ENCODE data around the gene TMEM190. TPM values are rescaled to one million over a fixed set of nuclear protein-coding genes. Genes with fewer than 3 reads are reported as not detected.

The TMEM190 gene
- total and polyA plus RNA-seq, 2 donors (not counting 1 experiment from before 2014, with no cell fraction given): not detected

GRCh38 chr19:55345818-55346724 is 30.6 kb upstream of the TMEM190 start:
- Histone ChIP-seq H3K9me3 (ENCODE audit: control extremely low read depth in 1 of 3, control insufficient read depth in 2 of 3, insufficient read depth in 1 of 3, low read length in 2 of 3) (no peaks in the 10 kb centered on the region), H4K20me1 (ENCODE audit: control insufficient read depth, insufficient read depth, low read length, poor library complexity, severe bottlenecking) (no peaks in the 10 kb centered on the region), H3K4me1 (ENCODE audit: control insufficient read depth in 2 of 2, insufficient read depth in 2 of 2, low read length in 2 of 2) (peaks cover 3 to 6% of the 10 kb centered on the region in 2 donors), H3K27ac (ENCODE audit: low read length in 2 of 2) (no peak overlapping the region), H2AFZ (ENCODE audit: insufficient read depth, low read depth, low read length, poor library complexity, severe bottlenecking) (no peak overlapping the region), H3K4me2 (replicated peaks; ENCODE audit: low read depth, low read length, poor library complexity, severe bottlenecking) (no peak overlapping the region), H3K9ac (ENCODE audit: low read length) (no peak overlapping the region), H3K79me2 (ENCODE audit: control insufficient read depth, insufficient read depth, low read length) (peaks cover 6% of the 10 kb centered on the region), H3K27me3 (replicated peaks in 1 of 4; ENCODE audit: control extremely low read depth in 1 of 4, control insufficient read depth in 3 of 4, insufficient read depth in 4 of 4, low read length in 3 of 4) (peaks cover 0 to 11% (median under 1%) of the 10 kb centered on the region in 4 experiments), H3K4me3 (ENCODE audit: control extremely low read depth in 1 of 5, extremely low read depth in 1 of 5, insufficient read depth in 1 of 5, low read depth in 2 of 5, low read length in 4 of 5) (no peak overlapping the region), H3K36me3 (replicated peaks in 1 of 2; ENCODE audit: control extremely low read depth in 1 of 2, control insufficient read depth in 1 of 2, extremely low read depth in 1 of 2, insufficient read depth in 2 of 2, low read length in 1 of 2) (peaks cover 0 to 10% of the 10 kb centered on the region in 2 experiments)
- ATAC-seq (ENCODE audit: low read depth): no peak
- POLR2A ChIA-PET: no interaction called here
- Mint-ChIP-seq H3K27me3 (peaks cover 7% of the 10 kb centered on the region), H3K4me1 (peaks cover 3% of the 10 kb centered on the region), H3K27ac (no peak overlapping the region), H3K9me3 (ENCODE audit: insufficient read depth) (no peaks in the 10 kb centered on the region), H3K4me3 (no peak overlapping the region)
- TF ChIP-seq EZH2 (IDR thresholded peaks at IDR 0.05; ENCODE audit: borderline replicate concordance, insufficient read depth, low read depth, low read length, poor library complexity, severe bottlenecking): no peak
- no peak for TF ChIP-seq CTCF (IDR thresholded peaks at IDR 0.05)
- intact Hi-C loops (cut with micrococcal nuclease): no loop called here
- CTCF ChIA-PET: no interaction called here
- 96% methylated on average over 43 of the region's 43 CpGs for WGBS (ENCODE audit: insufficient coverage)
- DNase-seq: no peak

Data from B cell (primary cell).